Upper lobe of left lung (tissue), 4 donors: ENCODE measurements around the gene TUB.

Experiments
- CTCF ChIP-seq, 6 experiments: fragments of 450-650 bp in 4 of 6; fragments of 200-600 bp in 2 of 6; sonication (generic) in 2 of 6; IDR thresholded peaks; one replicate each; pipeline ENCODE4 v1.5.1; 2016 to 2019; ENCODE audit warnings: antibody characterized with exemption in 6 of 6
- POLR2A ChIP-seq, 4 donors: fragments of 450-650 bp; IDR thresholded peaks; one replicate each; pipeline ENCODE4 v1.5.1; 2016 to 2017; ENCODE audit warnings: antibody characterized with exemption in 4 of 4, mild to moderate bottlenecking in 2 of 4
- POLR2AphosphoS5 ChIP-seq, 2 donors: sonication (generic); formaldehyde crosslinking; IDR thresholded peaks; one replicate each; pipeline ENCODE4 v1.5.1; 2017; ENCODE audit warnings: antibody characterized with exemption in 2 of 2

- TF ChIP-seq CTCF (IDR thresholded peaks at IDR 0.05) (no peak), POLR2AphosphoS5 (IDR thresholded peaks at IDR 0.05) (no peak), POLR2A (IDR thresholded peaks at IDR 0.05) (no peak)
Observed at GRCh38 chr11:8102965-8103364, 22.0 kb downstream of the TUB start.
